HG02852 (cell line): ENCODE measurements around the gene EGFL7.

ENCODE experiments used
- ATAC-seq: cut with Tn5 transposase; IDR thresholded peaks from one replicate; pipeline ENCODE4 v1.9.1; 2021; ENCODE audit warnings: mild to moderate bottlenecking, moderate library complexity; ENCODE audit not compliant: unreplicated experiment

EGFL7 gene

DNA sequence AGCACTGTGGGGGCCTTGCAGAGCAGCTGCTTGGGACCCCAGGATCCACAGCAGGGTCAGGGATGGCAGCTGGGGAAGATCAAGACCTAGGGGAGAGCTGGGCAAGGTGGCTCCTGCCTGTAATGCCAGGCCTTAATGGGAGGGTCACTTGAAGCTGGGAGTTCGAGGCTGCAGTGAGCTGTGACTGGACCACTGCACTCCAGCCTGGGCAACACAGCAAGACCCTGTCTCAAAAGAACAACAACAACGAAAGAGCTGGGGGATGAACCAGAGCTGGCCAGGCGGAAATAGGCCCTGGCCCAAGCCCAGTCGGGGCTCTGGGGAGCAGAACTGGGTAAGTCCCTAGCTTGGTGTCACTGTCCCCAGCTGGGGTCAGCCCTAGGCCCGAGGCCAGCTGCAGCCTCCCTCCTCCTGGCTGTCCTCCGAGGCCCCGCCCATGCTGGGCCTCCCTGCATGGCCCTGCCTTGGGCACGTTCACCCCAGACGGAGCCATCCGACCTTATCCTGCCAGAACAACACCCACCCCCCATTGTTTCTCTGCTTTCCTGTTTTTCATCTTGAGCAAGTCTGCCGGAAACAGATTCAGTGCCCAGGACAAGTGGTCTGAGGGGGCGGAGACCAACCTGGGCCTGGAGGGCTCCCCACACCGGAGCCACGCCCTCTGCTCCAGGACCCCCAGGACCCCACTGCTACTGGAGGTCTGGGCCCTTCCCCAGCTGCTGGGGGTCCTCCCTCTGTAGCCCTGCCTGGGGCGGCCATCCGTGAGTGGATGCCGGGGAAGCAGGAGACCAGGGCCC is 51.6 kb downstream of the EGFL7 start:
- ATAC-seq = no peak

DNA sequence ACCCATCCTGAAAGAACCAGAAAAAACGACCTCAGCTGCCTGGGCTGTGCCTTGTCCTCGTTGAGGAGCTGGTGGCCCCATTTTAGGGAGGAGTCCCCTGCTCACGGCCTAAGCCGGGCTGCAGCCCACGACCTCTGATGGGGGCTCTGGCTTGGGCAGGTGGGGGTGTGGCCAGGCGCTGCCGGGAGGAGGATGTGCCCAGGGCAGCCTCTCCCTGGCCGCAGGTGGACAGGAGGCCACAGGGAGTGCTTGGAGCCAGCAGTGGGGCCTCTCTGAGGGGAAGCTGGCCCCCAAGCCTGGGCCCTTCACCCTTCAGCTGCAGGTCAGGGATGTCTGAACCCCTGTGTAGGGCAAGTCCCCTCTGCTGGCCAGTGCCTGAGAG is 52.2 kb downstream of the EGFL7 start:
- no peak for ATAC-seq

DNA sequence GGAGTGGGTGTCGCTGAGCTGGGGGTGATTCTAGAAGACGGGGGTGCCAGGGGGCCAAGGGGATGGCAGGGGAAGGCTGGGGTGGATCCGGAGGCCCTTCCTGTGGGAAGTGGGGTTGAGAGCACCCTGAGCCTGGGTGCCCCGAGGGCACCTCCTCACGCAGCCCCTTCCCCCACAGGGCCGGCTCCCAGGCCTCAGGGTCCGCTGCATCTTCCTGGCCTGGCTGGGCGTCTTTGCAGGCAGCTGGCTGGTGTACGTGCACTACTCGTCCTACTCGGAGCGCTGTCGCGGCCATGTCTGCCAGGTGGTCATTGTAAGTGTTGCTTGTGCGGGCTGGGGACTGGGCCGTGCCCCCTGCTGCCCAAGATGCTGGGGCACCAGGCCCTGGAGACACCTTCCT is 54.7 kb downstream of the EGFL7 start:
- no peak for ATAC-seq

DNA sequence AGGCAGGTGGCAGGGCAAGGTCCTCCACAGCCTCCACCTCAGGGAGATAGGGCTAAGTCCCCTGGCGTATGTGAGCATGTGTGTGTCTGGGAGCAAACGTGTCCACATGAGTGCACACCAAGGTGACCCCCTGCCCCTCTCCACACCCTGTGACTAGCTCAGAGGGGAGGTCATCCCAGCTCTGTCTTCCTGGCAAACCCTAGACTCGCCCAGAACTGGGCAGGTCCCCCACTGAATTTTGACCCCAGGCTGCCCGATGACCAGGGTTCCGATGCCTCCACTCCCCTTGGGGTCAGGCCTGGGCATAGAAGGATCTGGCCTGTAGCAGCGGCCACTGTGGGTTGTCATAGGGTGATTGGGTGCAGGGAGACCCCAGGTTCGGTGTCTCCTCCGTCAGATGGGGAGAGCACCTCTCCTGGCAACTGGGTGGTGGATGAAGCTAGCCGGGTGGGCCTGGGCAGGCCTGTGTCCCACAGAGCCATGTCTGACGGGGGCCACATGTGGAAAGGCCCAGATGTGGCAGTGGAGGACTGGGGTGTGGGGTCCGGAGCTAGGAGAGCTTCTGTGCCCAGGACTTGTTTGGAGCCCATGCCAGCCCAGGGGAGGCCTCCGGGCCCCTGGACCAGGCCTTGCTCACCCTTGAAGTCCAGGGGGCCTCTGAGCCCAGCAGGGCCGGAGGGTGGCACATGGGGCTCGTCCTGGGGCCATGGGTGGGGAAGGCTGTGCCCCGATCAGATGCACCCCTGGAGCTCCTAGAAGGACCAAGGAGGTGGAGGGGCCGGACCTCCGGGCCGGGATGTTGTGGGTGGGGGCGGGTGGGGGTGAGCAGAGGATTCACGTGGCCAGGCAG is 55.9 kb downstream of the EGFL7 start:
- ATAC-seq = no peak

DNA sequence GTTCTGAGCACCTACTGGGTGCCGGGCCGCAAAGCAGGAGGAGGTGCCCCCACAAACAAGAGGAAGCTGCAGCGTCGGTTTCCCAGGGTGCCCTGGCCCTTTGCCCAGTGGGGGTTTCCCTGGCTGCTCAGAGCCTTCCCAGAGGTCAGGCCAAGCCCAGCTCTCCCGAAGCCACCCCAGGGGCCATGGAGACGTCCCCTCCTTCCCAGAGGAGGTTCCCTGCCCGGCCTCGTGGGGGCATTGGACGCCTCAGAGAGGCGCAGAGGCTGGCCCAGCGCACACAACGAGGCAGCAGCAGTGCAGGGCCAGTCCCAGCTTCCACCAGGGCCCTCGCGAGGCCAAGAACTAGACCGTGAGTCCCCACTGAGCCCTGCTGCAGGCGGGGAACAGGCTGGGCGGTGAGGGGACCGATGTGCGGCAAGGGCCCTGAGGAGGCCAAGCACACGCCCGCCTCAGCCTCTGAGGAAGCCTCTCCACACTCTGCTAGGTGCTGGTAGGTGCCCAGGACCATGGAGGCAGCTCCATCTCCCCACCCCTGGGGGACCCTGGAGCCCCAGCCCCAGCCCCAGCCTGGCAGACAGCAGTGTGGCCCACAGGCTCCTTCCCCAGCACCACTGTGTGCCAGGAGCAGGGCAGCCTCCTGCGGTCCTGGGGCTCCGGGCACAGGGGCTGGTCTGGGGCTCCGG is 56.6 kb downstream of the EGFL7 start:
- no peak for ATAC-seq

DNA sequence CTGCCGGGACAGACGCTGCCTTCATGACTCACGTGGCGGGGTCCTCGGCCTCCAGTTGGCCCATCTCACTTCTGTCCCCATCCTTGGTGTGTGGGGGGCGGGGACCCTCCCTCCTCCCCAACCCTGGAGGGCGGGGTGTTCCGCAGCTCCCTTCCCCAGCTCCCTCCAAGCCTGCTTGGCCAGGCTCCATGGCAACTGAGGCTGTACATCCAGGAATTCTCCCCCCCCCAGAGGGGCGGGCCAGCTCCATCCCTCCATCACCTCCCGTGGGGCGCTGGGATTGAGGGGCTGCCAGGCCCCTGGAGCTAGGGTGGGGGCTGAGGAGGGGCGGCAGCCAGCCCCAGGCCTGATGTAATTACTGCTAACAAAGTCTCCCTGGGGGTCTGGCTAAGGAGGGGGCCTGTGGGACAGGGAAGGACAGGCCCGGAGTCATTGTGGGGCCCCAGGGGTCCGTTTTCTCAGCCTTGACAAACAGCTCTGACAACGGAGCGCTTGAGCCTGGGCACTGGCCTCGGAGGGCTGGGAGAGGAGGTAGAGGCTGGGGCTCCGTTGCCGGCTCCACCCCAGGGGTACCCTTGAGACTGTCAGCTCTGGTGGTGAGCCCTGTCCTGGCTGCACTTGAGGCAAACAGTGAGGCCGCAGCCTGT is 57.7 kb downstream of the EGFL7 start:
- no peak for ATAC-seq

DNA sequence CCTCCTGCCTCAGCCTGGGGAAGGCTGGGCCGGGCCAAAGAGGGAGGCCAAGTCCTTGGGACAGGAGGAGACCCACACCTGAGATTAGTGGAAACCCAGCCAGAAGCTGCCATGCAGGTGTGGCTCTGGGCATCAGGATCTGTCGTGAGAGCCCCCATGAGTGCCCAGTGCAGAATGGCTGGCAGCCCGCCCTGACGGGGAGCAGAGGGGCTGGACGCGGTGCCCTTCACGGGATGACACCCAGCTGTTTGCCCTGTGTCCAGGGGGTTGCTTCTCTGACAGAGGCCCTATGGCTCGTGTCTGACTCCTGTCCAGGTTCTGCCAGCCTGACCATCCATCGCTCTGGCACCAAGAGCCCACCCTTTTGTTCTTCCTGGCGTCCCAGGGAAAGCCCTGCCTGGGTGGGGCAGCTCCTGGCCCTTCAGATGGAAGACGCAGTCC is 58.2 kb downstream of the EGFL7 start:
- no peak for ATAC-seq

DNA sequence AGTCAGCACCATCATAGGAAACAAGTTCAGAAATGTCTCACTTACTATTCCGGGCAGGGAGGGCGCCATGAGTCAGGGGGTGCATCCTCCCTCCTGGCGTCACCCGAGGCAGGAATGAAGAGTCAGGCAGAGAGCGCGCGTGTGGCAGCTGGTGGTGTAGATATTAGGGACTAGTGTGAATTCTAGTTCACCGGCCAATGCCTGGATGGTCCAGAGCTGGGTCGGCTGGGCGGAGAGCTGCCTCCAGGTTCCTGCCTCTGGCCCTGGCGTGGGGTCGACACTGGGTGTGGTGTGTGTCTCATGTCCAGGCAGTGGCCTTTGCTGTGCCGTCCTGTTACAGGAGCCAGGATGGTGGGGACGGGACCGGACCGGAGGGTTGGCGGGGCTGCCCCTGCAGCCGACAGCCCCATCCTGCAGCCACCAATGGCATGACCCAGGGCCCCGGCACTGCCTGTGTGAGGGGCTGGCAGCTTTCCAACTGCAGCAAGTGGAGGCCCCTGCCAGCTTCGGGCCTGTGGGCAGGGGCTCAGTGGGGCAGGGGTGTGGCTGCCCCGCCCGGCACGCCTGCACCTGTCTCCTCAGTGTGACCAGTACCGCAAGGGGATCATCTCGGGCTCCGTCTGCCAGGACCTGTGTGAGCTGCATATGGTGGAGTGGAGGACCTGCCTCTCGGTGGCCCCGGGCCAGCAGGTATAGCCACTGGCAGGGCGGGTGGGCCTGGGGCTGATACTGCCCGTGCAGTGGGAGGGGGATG is 58.8 kb downstream of the EGFL7 start:
- ATAC-seq = no peak
